Fibroblast of lung (primary cell): ENCODE measurements around the gene IL18R1.

Experiments used
- CTCF ChIP-seq, 2 donors: IDR thresholded peaks in 1 of 2; conservative IDR thresholded peaks in 1 of 2; 1 replicate in 1 of 2; 2 replicates in 1 of 2; pipeline ENCODE4 v1.5.1; 2011 to 2012; ENCODE audit warnings: low read length in 2 of 2, control low read depth in 1 of 2, inconsistent platforms in 1 of 2, low read depth in 1 of 2, mild to moderate bottlenecking in 1 of 2
- EZH2 ChIP-seq: IDR thresholded peaks from 2 replicates; pipeline ENCODE4 v1.5.1; 2012; ENCODE audit warnings: low read length, control low read depth, mild to moderate bottlenecking; ENCODE audit errors: missing control alignments

GRCh38 chr2:102340778-102341177 is 14.8 kb upstream of the IL18R1 start:
- TF ChIP-seq CTCF (conservative IDR thresholded peaks at IDR 0.05 in 1 of 2, IDR thresholded peaks at IDR 0.05 in 1 of 2; ENCODE audit: low read depth in 1 of 2, low read length in 2 of 2) (no peak), EZH2 (no peak)
